Suprapubic skin (tissue), 4 donors: ENCODE measurements around the gene HAVCR2.

Source experiments
- EP300 ChIP-seq: sonication (generic); formaldehyde crosslinking; IDR thresholded peaks from one replicate; pipeline ENCODE4 v1.6.1; 2017; ENCODE audit warnings: antibody characterized with exemption
- POLR2A ChIP-seq, 2 donors: fragments of 450-650 bp; IDR thresholded peaks; one replicate each; pipeline ENCODE4 v1.6.1; 2017; ENCODE audit warnings: antibody characterized with exemption in 2 of 2, mild to moderate bottlenecking in 2 of 2, moderate library complexity in 2 of 2
- POLR2AphosphoS5 ChIP-seq, 3 donors: sonication (generic); formaldehyde crosslinking; IDR thresholded peaks; one replicate each; pipeline ENCODE4 v1.6.1; 2017; ENCODE audit warnings: antibody characterized with exemption in 3 of 3
- TF ChIP-seq, protein P1 (sequence below), 2 donors: fragments of 200-600 bp in 1 of 2; fragments of 450-650 bp in 1 of 2; sonication (generic) in 1 of 2; IDR thresholded peaks; one replicate each; pipeline ENCODE4 v1.5.1; 2016 to 2019; ENCODE audit warnings: antibody characterized with exemption in 2 of 2, mild to moderate bottlenecking in 1 of 2, moderate library complexity in 1 of 2

DNA sequence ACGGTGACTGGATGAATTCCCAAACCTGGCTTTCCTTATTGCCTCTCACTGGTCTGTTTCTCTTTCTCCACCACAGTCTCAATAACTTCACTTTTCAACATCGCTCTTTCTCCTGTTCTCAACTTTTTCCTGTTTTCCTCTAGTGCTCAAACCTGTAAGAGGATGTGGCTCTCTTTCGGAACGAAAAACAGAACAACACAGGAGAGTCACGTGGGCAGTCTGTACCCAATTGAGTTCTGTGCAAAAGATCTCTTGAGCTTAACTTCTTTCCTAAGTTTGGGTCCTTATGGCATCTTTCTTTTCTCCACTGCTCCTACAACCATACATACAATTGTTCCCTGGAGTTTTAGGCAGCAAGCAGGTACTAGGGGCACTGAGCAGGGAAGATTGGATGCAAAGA lies 58.8 kb downstream of the HAVCR2 start:
- TF ChIP-seq, protein P1, sequence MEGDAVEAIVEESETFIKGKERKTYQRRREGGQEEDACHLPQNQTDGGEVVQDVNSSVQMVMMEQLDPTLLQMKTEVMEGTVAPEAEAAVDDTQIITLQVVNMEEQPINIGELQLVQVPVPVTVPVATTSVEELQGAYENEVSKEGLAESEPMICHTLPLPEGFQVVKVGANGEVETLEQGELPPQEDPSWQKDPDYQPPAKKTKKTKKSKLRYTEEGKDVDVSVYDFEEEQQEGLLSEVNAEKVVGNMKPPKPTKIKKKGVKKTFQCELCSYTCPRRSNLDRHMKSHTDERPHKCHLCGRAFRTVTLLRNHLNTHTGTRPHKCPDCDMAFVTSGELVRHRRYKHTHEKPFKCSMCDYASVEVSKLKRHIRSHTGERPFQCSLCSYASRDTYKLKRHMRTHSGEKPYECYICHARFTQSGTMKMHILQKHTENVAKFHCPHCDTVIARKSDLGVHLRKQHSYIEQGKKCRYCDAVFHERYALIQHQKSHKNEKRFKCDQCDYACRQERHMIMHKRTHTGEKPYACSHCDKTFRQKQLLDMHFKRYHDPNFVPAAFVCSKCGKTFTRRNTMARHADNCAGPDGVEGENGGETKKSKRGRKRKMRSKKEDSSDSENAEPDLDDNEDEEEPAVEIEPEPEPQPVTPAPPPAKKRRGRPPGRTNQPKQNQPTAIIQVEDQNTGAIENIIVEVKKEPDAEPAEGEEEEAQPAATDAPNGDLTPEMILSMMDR (IDR thresholded peaks at IDR 0.05), result no peak
- no peak for TF ChIP-seq POLR2A (IDR thresholded peaks at IDR 0.05)
- no peak for TF ChIP-seq POLR2AphosphoS5 (IDR thresholded peaks at IDR 0.05)
- TF ChIP-seq EP300, result no peak
